Upper lobe of right lung (tissue), 1 donor: ENCODE measurements around the gene B4GALT2. TPM values are rescaled to one million over a fixed set of nuclear protein-coding genes. Genes with fewer than 3 reads are reported as not detected.

Experiments
- ATAC-seq: fragments of 200-7000 bp; cut with Tn5 transposase; one replicate; pipeline ENCODE4 v1.9.1; 2020; ENCODE audit warnings: mild to moderate bottlenecking, moderate library complexity
- DNase-seq: peaks from one replicate; pipeline ENCODE4 v3.0.0-alpha.2; 2020
- H3K27ac ChIP-seq: fragments of 200-600 bp; one replicate; pipeline ENCODE4 v1.8.0; 2022
- H3K27me3 ChIP-seq: fragments of 200-600 bp; one replicate; pipeline ENCODE4 v1.8.0; 2022; ENCODE audit warnings: mild to moderate bottlenecking
- H3K36me3 ChIP-seq: fragments of 200-600 bp; one replicate; pipeline ENCODE4 v1.8.0; 2022
- H3K4me1 ChIP-seq: fragments of 200-600 bp; one replicate; pipeline ENCODE4 v1.8.0; 2022
- H3K4me3 ChIP-seq: fragments of 200-600 bp; one replicate; pipeline ENCODE4 v1.8.0; 2022; ENCODE audit warnings: mild to moderate bottlenecking
- H3K9me3 ChIP-seq: fragments of 200-600 bp; one replicate; pipeline ENCODE4 v1.8.0; 2022
- CTCF ChIP-seq: fragments of 200-600 bp; IDR thresholded peaks from one replicate; pipeline ENCODE4 v1.8.0; 2022; ENCODE audit warnings: antibody characterized with exemption
- intact Hi-C: fragments of 100-400 bp; cut with DNase I; formaldehyde crosslinking; loops from one replicate; pipeline ENCODE4 v1.11.0; 2022
- total RNA-seq: library from RNA; stranded (reverse); fragmentation: NEBNext Ultra II Directional; extraction: Animal tissue kit (Norgen Biotek cat#: 25700); gene quantifications from one replicate; pipeline ENCODE4 v1.2.1, GENCODE V29; 2021
- donor health status: DM: no; HTN: yes; CAD: no; lungs with severe emphysema.

B4GALT2 gene
- total RNA-seq, 1 donor from 2014 or later = 23.8 TPM

GRCh38 chr1:44027320-44027719, 48.3 kb downstream of the B4GALT2 start:
- no peaks in the 10 kb centered on the region for H3K36me3 ChIP-seq
- no peak overlapping the region for H3K4me3 ChIP-seq
- DNase-seq (no peak), ATAC-seq (no peak)
- H3K9me3 ChIP-seq = no peaks in the 10 kb centered on the region
- intact Hi-C loops = no loop called here
- H3K4me1 ChIP-seq = peaks cover 19% of the 10 kb centered on the region
- no peaks in the 10 kb centered on the region for H3K27me3 ChIP-seq
- TF ChIP-seq CTCF = no peak
- H3K27ac ChIP-seq = no peak overlapping the region

GRCh38 chr1:44029260-44029910, 50.4 kb downstream of the B4GALT2 start:
- Histone ChIP-seq H3K4me3 (peak overlapping the region; percentile 85), H3K36me3 (no peaks in the 10 kb centered on the region), H3K9me3 (no peaks in the 10 kb centered on the region), H3K27ac (peak overlapping the region; percentile 65), H3K4me1 (peaks cover 19% of the 10 kb centered on the region), H3K27me3 (no peaks in the 10 kb centered on the region)
- intact Hi-C loops = no loop called here
- TF ChIP-seq CTCF = no peak
- DNase-seq (no peak), ATAC-seq (peak; percentile 3)

GRCh38 chr1:44029911-44030604, 51.0 kb downstream of the B4GALT2 start:
- H3K27ac ChIP-seq = peak overlapping the region; percentile 65
- intact Hi-C loops = no loop called here
- H3K27me3 ChIP-seq = no peaks in the 10 kb centered on the region
- H3K4me3 ChIP-seq = peak overlapping the region; percentile 85
- H3K4me1 ChIP-seq = peaks cover 19% of the 10 kb centered on the region
- H3K9me3 ChIP-seq = no peaks in the 10 kb centered on the region
- ATAC-seq = peak; percentile 91
- no peak for TF ChIP-seq CTCF
- H3K36me3 ChIP-seq = no peaks in the 10 kb centered on the region
- peak; percentile 95 for DNase-seq

- peak overlapping the region; percentile 65 for H3K27ac ChIP-seq
- no peaks in the 10 kb centered on the region for H3K9me3 ChIP-seq
- H3K4me1 ChIP-seq = peaks cover 20% of the 10 kb centered on the region
- intact Hi-C loops = no loop called here
- DNase-seq = no peak
- H3K4me3 ChIP-seq = peak overlapping the region; percentile 85
- TF ChIP-seq CTCF = peak; percentile 31
- no peaks in the 10 kb centered on the region for H3K36me3 ChIP-seq
- peak; percentile 27 for ATAC-seq
- no peaks in the 10 kb centered on the region for H3K27me3 ChIP-seq
Measured at GRCh38 chr1:44030605-44031251, 51.7 kb downstream of the B4GALT2 start.

- H3K27ac ChIP-seq = peak within 1 kb of the TSS; percentile 65
- intact Hi-C loops = no loop called here
- DNase-seq = peak; percentile 79
- ATAC-seq = peak; percentile 50
- H3K4me3 ChIP-seq = peak within 1 kb of the TSS; percentile 85
- H3K36me3 ChIP-seq = no peaks in the 10 kb centered on the region
- no peaks in the 10 kb centered on the region for H3K27me3 ChIP-seq
- H3K9me3 ChIP-seq = no peaks in the 10 kb centered on the region
- H3K4me1 ChIP-seq = peaks cover 27% of the 10 kb centered on the region
- TF ChIP-seq CTCF = no peak
Measured at GRCh38 chr1:44031252-44032169, 52.5 kb downstream of the B4GALT2 start, which contains the start of gene SLC6A9. SLC6A9 (minus strand) TSS chr1:44031462; CDS start chr1:44024277, 7,185 bp downstream.
